Measurements from ENCODE around the gene ZNF185.

The ZNF185 gene

DNA sequence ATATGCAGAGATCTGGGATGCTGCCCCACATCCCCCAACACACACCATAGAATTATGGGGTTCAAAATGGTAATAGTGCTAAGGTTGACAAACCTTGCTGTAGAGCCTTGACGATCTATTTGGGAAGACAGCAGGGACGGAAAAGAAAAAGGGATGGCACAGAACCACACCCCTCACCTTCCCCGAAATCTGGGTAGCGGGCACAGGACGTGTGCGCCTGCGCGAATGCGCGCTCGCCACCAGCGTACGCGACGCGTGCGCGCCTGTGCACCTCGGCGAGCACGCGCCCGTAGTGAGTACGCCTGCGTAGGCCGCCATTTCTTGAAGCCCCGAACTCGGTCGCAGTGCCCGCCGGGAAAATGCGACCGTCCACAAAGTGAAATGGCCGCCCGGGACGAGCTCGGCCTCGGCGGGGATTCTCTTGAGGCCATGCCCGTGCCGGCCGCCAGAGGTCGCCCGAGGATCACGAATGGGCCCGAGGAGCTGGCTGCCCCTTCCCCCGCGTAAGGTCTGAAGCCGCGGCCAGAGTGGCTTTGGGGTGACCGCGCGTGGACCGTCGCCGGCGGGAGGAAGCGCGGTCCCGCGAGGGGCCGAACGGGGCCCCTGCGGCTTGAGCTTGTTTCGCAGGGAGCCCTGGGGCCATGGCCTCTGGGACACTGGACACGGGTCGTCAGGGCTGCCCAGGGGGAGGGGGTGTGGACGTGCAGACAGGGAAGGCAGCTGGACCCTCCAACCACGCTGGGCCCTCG is 43.6 kb downstream of the ZNF185 start:
- peak overlapping the region; percentile 63 for H3K4me3 ChIP-seq (ENCODE audit: low read length)
- no peaks in the 10 kb centered on the region for H3K9me3 ChIP-seq (ENCODE audit: insufficient read depth, low read depth, low read length)
- 0 out of 2 replicates have a peak overlapping the region, but pooled peaks have one; percentile 13 for H3K27ac ChIP-seq (ENCODE audit: low read depth, low read length)
- no peaks in the 10 kb centered on the region for H3K36me3 ChIP-seq (ENCODE audit: insufficient read depth, low read length)
- no peaks in the 10 kb centered on the region for H3K27me3 ChIP-seq (ENCODE audit: insufficient read depth, low read length)
- H3K9ac ChIP-seq (ENCODE audit: low read depth, low read length), result peak overlapping the region; percentile 83
- H3K4me1 ChIP-seq (ENCODE audit: insufficient read depth, low read length), result 0 out of 2 replicates have a peak, but pooled peaks cover 10% of the 10 kb centered on the region
- WGBS, result under 1% methylated on average over 70 of the region's 70 CpGs

DNA sequence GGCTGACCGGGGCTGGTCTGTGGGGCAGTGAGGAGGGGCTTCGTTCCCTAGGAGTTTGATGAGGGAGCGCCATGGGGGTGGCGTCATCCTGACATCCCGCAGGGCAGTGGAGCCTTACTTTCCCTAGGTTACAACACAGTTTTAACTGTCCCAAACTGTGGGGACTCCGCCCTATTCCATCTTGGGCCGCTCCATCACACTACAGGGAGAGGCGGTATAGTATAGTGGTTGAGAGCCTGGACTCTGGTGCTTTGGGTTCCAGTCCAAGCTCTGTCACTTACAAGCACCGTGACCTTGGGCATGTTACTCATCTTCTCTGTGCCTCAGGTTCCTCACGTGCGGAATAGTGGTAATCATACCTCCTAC is 44.2 kb downstream of the ZNF185 start:
- H3K36me3 ChIP-seq (ENCODE audit: insufficient read depth, low read length), result no peaks in the 10 kb centered on the region
- no peak overlapping the region for H3K27ac ChIP-seq (ENCODE audit: low read depth, low read length)
- 0 out of 2 replicates have a peak, but pooled peaks cover 10% of the 10 kb centered on the region for H3K4me1 ChIP-seq (ENCODE audit: insufficient read depth, low read length)
- peak overlapping the region; percentile 83 for H3K9ac ChIP-seq (ENCODE audit: low read depth, low read length)
- peak overlapping the region; percentile 63 for H3K4me3 ChIP-seq (ENCODE audit: low read length)
- WGBS, result 39% methylated on average over 5 of the region's 11 CpGs
- H3K9me3 ChIP-seq (ENCODE audit: insufficient read depth, low read depth, low read length), result no peaks in the 10 kb centered on the region
- H3K27me3 ChIP-seq (ENCODE audit: insufficient read depth, low read length), result no peaks in the 10 kb centered on the region

DNA sequence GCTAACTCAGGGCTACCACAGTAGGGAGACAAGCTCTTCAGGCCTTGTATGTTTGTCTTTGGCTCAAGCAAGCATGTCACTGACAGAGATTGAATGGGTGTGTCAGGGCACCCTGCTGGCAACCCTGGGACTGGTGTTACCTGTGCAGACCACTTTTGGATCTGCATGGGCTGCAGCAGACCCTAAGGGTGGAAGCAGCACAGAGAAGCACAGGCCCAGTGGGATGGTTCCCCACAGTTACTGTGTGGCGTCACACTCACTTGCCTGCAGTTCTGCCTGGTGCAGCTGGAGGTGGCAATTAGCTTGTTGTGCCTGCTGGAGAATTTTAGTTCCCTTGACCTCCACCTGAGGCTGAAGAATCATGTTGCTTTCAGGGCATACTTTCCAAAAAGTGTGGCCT is 46.0 kb downstream of the ZNF185 start:
- 0 out of 2 replicates have a peak, but pooled peaks cover 10% of the 10 kb centered on the region for H3K4me1 ChIP-seq (ENCODE audit: insufficient read depth, low read length)
- H3K9me3 ChIP-seq (ENCODE audit: insufficient read depth, low read depth, low read length), result no peaks in the 10 kb centered on the region
- H3K9ac ChIP-seq (ENCODE audit: low read depth, low read length), result no peak overlapping the region
- no peaks in the 10 kb centered on the region for H3K27me3 ChIP-seq (ENCODE audit: insufficient read depth, low read length)
- no peak overlapping the region for H3K27ac ChIP-seq (ENCODE audit: low read depth, low read length)
- H3K4me3 ChIP-seq (ENCODE audit: low read length), result no peak overlapping the region
- 92% methylated on average over 1 of the region's 1 CpG for WGBS
- H3K36me3 ChIP-seq (ENCODE audit: insufficient read depth, low read length), result no peaks in the 10 kb centered on the region

DNA sequence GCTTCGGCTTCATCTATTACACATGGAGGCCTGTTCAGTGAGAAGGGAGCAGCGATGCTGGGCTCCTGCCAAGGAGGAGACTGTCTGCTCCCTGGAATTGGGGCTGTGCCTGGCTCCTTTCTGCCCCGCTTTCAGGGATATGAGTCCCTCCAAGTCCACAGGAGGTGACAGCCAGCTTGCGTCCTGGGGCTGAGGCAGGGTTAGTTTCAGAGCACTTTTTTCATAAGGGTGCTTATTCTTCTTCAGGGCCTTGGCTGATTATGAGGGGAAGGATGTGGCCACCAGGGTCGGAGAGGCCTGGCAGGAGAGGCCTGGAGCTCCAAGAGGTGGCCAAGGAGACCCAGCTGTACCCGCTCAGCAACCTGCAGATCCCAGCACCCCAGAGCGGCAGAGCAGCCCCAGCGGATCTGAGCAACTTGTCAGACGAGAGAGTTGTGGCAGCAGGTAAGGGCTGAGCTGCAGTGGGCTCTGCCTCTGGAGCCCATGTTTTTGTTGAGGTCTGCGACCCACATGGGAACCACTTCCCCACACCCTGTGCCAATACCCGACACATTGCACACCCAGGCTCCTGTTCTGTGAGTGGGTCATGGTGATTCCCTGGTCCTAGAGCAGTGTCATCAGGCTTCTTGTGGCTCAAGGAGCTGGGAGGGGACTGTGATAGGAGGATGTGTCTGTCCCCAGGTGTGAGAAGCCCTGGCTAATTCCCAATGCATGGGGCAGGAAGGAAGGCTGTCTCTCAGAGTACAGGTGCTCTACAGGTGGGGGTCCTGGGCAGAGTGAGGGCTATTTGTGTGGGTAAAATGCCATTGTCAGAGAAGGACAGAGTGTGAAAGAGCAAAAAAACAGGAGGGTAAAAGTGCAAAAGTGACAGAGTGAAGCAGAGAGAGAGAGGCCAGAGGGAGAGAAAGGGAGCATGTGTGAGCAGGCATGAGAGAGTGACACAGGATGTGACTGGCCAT is 47.4 kb downstream of the ZNF185 start:
- H3K9me3 ChIP-seq (ENCODE audit: insufficient read depth, low read depth, low read length), result no peaks in the 10 kb centered on the region
- no peak overlapping the region for H3K9ac ChIP-seq (ENCODE audit: low read depth, low read length)
- 0 out of 2 replicates have a peak, but pooled peaks cover 5% of the 10 kb centered on the region for H3K4me1 ChIP-seq (ENCODE audit: insufficient read depth, low read length)
- H3K36me3 ChIP-seq (ENCODE audit: insufficient read depth, low read length), result no peaks in the 10 kb centered on the region
- H3K27me3 ChIP-seq (ENCODE audit: insufficient read depth, low read length), result no peaks in the 10 kb centered on the region
- no peak overlapping the region for H3K4me3 ChIP-seq (ENCODE audit: low read length)
- WGBS, result 96% methylated on average over 9 of the region's 11 CpGs
- H3K27ac ChIP-seq (ENCODE audit: low read depth, low read length), result no peak overlapping the region

- H3K4me3 ChIP-seq (ENCODE audit: low read length), result no peak overlapping the region
- no peak overlapping the region for H3K9ac ChIP-seq (ENCODE audit: low read depth, low read length)
- 85% methylated on average over 6 of the region's 6 CpGs for WGBS
- H3K27ac ChIP-seq (ENCODE audit: low read depth, low read length), result no peak overlapping the region
- no peaks in the 10 kb centered on the region for H3K4me1 ChIP-seq (ENCODE audit: insufficient read depth, low read length)
- no peaks in the 10 kb centered on the region for H3K9me3 ChIP-seq (ENCODE audit: insufficient read depth, low read depth, low read length)
- no peaks in the 10 kb centered on the region for H3K36me3 ChIP-seq (ENCODE audit: insufficient read depth, low read length)
- no peaks in the 10 kb centered on the region for H3K27me3 ChIP-seq (ENCODE audit: insufficient read depth, low read length)
These were observed 48.8 kb downstream of the ZNF185 start for GRCh38 chrX:152946681-152947080.
